ENCODE results near the gene SUPT16H. TPM values are rescaled to one million over a fixed set of nuclear protein-coding genes. Genes with fewer than 3 reads are reported as not detected.

SUPT16H gene
- polyA plus RNA-seq, 2 of the 4 experiments (the other 2 are of a cell fraction), result 121 to 131 TPM

GRCh38 chr14:21326972-21327371 lies 56.8 kb downstream of the SUPT16H start:
- peak in 1 of 2 experiments; percentile 56; a peak in 2 of 6 replicates for ATAC-seq
- Histone ChIP-seq H3K9me3 (no peaks in the 10 kb centered on the region), H3K27ac (no peak overlapping the region), H3K4me3 (no peak overlapping the region), H3K4me1 (no peaks in the 10 kb centered on the region), H3K4me2 (no peak overlapping the region)
- POLR2A ChIA-PET, result no interaction called here
- TF ChIP-seq REST (IDR thresholded peaks at IDR 0.05), result no peak
- TF ChIP-seq ELK1 (IDR thresholded peaks at IDR 0.05; ENCODE audit: low read depth, low read length), result no peak
- no peak for TF ChIP-seq CEBPB (IDR thresholded peaks at IDR 0.05)
- TF ChIP-seq FOSL2 (IDR thresholded peaks at IDR 0.05), result no peak
- TF ChIP-seq FOSL2 (CRISPR knock-in tag; IDR thresholded peaks at IDR 0.05), result no peak
- TF ChIP-seq HEYL (CRISPR knock-in tag; IDR thresholded peaks at IDR 0.05), result no peak
- no peak for TF ChIP-seq PHF8 (IDR thresholded peaks at IDR 0.05; ENCODE audit: borderline replicate concordance, low read depth)
- no peak for TF ChIP-seq ZNF302 (CRISPR knock-in tag; IDR thresholded peaks at IDR 0.05)
- TF ChIP-seq CTCF (IDR thresholded peaks at IDR 0.05), result no peak
- no peak for TF ChIP-seq HOXB13 (CRISPR knock-in tag; IDR thresholded peaks at IDR 0.05; ENCODE audit: low read depth)
- no peak for TF ChIP-seq TP53 (CRISPR knock-in tag; IDR thresholded peaks at IDR 0.05)
- TF ChIP-seq MAX (IDR thresholded peaks at IDR 0.05), result no peak
- no peak for TF ChIP-seq SMC3 (IDR thresholded peaks at IDR 0.05)
- no peak for TF ChIP-seq CHD4 (IDR thresholded peaks at IDR 0.05; ENCODE audit: borderline replicate concordance)
- TF ChIP-seq EHMT2 (IDR thresholded peaks at IDR 0.05; ENCODE audit: low read depth), result no peak
- TF ChIP-seq KDM1A (IDR thresholded peaks at IDR 0.05; ENCODE audit: low read depth), result no peak
- TF ChIP-seq MAFK (IDR thresholded peaks at IDR 0.05; ENCODE audit: partially characterized antibody), result no peak
- no peak for TF ChIP-seq NFE2L2 (conservative IDR thresholded peaks at IDR 0.05; ENCODE audit: low read length)
- peak in 1 of 2 experiments; percentile 22 for DNase-seq (ENCODE audit: low read depth in 1 of 2, low spot score in 1 of 2)
- CTCF ChIA-PET, result interaction anchor here (0.5 to 1.6 kb wide), 2 partner anchors 20 to 33 kb away, joined by 3 read pairs; no protein-coding TSS in a partner anchor
- WGBS (ENCODE audit: missing lambda C conversion rate), result 62% methylated on average over 1 of the region's 1 CpG
- no peak for FAIRE-seq

- TF ChIP-seq MAZ (IDR thresholded peaks at IDR 0.05; ENCODE audit: borderline replicate concordance, low read depth, low read length), result no peak
- no peak for TF ChIP-seq RCOR1 (IDR thresholded peaks at IDR 0.05; ENCODE audit: low read depth, low read length)
- no peak for TF ChIP-seq ATOH8 (CRISPR knock-in tag; IDR thresholded peaks at IDR 0.05; ENCODE audit: low read depth)
- no peak for TF ChIP-seq FOSB (CRISPR knock-in tag; IDR thresholded peaks at IDR 0.05)
- no peak for TF ChIP-seq POLR2A (IDR thresholded peaks at IDR 0.05; ENCODE audit: low read length)
- no peak for TF ChIP-seq GATA3 (IDR thresholded peaks at IDR 0.05; ENCODE audit: borderline replicate concordance)
- TF ChIP-seq HES2 (IDR thresholded peaks at IDR 0.05), result no peak
- no peak for TF ChIP-seq CBX2 (IDR thresholded peaks at IDR 0.05; ENCODE audit: borderline replicate concordance, low read depth)
- no peak for TF ChIP-seq CBX8 (IDR thresholded peaks at IDR 0.05)
- DNase-seq (ENCODE audit: low read depth in 1 of 2, low spot score in 1 of 2), result no peak
- ChIA-PET CTCF (no interaction called here), POLR2A (interaction anchor here (0.6 kb wide), 1 partner anchor 9 kb away, joined by 4 read pairs; no protein-coding TSS in a partner anchor)
- H3K9me3 ChIP-seq, result no peaks in the 10 kb centered on the region
- FAIRE-seq, result no peak
- no peak overlapping the region for H3K4me2 ChIP-seq
- H3K4me1 ChIP-seq, result peaks cover 4% of the 10 kb centered on the region; the same call in 2 of the 3 replicates
- no peak overlapping the region for H3K27ac ChIP-seq
- ATAC-seq, result no peak
- 52% methylated on average over 2 of the region's 2 CpGs for WGBS (ENCODE audit: missing lambda C conversion rate)
- no peak overlapping the region for H3K4me3 ChIP-seq
These were observed 61.1 kb downstream of the SUPT16H start for GRCh38 chr14:21322716-21323115.

All from A549 (cell line).